Dermis microvascular lymphatic vessel endothelial cell (primary cell): Measurements from ENCODE around the gene PLOD3. TPM values are rescaled to one million over a fixed set of nuclear protein-coding genes. Genes with fewer than 3 reads are reported as not detected.
"Not testable (repeated sequence)": the region's sequence is repeated elsewhere in the genome, so short reads cannot be mapped to it uniquely, and the experiment has no call there.

Experiments
- DNase-seq, 2 donors: peaks; one replicate each; pipeline versions ENCODE4 v3.0.0 to v3.0.0-alpha.2; 2010; ENCODE audit warnings: low read depth in 2 of 2
- total RNA-seq: library from RNA; depleted of rRNA; stranded (reverse); fragments of >200 nt; gene quantifications from 2 replicates; pipeline ENCODE4 v1.2.1, GENCODE V29; 2014

PLOD3 gene, protein sequence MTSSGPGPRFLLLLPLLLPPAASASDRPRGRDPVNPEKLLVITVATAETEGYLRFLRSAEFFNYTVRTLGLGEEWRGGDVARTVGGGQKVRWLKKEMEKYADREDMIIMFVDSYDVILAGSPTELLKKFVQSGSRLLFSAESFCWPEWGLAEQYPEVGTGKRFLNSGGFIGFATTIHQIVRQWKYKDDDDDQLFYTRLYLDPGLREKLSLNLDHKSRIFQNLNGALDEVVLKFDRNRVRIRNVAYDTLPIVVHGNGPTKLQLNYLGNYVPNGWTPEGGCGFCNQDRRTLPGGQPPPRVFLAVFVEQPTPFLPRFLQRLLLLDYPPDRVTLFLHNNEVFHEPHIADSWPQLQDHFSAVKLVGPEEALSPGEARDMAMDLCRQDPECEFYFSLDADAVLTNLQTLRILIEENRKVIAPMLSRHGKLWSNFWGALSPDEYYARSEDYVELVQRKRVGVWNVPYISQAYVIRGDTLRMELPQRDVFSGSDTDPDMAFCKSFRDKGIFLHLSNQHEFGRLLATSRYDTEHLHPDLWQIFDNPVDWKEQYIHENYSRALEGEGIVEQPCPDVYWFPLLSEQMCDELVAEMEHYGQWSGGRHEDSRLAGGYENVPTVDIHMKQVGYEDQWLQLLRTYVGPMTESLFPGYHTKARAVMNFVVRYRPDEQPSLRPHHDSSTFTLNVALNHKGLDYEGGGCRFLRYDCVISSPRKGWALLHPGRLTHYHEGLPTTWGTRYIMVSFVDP
- 27.2 and 35.4 TPM in 2 replicates for total RNA-seq

DNA sequence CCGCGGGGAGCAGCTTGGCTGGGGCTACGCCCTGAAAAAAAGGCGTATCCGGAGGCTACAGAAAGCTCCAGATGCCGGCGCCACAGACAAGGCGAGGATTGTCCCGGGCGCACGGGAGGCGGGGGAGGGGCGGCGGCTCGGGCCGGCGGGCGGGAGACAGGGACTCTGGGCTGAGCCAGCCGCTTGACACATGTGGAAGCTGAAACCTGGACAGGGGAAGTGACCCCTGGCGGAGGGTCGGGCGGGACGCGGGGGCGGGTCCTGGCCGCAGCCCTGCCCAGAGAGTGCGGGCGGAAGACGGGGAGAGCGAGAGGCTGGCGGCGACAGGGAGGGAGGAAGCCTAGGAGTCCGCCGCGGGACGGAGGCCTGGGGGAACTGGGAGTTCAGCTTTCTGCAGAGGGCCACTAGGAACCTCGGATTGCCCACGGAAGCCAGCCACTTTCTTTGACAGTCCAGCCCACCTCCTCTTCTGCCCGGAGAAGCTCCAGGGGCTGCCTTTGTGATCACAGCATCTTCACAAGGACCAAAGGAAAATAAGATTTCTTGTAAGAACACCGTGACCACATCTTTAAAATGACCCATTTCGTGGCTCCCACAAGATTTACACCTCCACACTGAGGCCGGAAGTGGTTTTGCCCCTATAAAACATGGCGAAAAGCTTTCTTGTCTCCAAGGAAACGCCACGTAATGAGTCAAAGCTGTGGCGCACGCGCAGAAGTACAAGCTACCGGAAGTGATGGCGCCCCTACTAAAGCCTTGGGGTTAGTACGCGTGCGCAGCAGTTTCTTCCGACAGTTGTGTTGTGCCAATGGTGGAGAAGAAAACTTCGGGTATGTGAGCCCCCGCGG, at the start of gene PLOD3, which contains the start of gene ZNHIT1:
PLOD3 (minus strand) TSS at position 194 of the 848 bp plus-strand sequence. CDS start 307 bp downstream, outside the sequence.
ZNHIT1 (plus strand) TSS at position 778 of the 848 bp plus-strand sequence; CDS start at position 809, 31 bp downstream.
- peak; percentile 95 to 98 for DNase-seq

DNA sequence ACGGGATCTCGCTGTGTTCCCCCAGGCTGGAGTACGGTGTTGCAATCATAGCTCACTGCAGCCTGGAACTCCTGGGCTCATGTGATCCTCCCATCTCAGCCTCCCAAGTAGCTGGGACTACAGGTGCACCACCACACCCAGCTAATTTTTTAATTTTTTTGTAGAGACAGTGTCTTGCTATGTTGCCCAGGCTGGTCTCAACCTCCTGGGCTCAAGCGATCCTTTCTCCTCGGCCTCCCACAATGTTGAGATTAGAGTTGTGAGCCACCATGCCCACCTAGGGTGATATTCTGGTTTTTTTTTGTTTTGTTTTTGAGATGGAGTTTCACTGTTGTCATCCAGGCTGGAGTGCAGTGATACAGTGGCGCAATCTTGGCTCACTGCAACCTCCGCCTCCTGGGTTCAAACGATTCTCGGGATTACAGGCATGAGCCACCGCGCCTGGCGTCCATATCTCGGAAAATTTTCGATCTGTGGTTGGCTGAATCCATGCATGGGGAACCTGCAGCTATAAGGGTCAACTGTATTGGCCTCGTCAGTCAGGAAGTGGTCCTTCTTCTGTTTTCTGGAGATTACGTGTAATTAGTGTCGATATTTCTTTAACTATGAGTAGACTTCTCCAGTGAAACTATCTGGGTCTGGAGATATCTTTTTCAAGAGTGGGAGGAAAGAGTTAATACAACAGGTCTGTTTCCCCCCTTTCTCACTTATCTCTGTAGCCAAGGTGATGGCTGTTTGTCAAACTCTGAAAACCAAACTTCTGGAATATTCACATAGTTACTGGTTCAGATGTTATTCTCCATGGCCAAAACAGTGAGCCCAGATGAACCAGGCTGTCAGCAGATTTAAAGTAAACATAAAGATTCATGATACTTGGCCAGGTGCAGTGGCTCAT, 48.5 kb upstream of the PLOD3 start:
- DNase-seq, result no peak

DNA sequence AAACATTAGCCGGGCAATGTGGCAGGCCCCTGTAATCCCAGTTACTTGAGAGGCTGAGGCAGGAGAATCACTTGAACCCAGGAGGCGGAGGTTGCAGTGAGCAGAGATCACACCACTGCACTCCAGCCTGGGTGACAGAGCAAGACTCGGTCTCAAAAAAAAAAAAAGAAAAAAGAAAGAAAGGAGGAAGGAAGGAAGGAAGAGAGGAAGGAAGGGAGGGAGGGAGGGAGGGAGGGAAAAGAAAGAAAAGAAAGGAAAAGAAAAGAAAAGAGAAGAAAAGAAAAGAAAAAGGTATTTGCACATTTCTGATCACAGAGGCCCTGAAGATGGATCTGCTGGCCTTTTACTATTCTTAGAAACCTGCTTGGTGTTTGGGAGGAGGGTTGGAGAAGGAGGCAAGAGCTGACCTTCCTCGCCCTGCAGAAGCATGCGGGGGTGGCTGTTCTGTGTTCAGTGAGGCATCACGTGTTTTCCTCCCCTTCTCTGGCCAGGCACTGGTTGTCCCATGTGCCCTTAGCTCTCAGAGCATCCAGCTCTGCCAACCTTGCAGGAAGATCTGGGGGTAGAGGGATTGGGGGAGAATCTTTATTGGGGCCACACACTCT, 46.8 kb upstream of the PLOD3 start:
- DNase-seq, result not testable (repeated sequence)

DNA sequence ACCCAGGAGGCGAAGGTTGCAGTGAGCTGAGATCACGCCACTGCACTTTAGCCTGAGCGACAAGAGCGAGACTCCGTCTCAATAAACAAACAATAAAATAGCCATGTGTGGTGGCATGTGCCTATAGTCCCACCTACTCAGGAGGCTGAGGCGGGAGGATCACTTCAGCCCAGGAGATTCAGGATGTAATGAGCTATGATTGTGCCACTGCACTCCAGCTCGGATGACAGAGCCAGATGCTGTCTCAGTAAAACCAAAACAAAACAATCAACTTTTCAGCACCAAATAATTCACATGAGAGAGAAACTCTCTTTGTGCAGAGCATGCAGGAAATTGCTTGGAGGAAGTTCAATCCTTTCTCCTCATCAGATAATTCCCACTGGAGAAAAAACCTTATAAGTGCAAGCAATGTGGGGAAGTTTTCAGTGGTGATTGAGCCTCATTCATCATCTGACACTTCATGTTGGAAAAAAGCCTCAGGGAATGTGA, 40.9 kb upstream of the PLOD3 start:
- DNase-seq, result no peak

DNA sequence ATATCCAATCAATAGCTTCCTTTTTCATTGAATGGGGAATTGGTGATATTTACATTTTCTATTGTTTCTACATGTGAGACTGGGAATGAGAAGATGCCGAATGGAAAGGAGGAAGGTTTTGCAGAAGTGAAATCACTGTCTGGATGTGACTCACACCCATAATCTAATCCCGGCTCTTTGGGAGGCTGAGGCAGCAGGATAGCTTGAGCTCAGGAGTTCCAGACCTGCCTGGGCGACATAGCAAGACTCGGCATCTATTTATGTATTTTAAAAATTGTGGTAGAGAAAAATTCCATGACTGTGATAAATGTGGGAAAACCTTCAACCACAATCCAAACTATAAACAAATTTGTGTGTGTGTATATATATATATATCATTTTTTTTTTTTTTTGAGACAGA, 38.4 kb upstream of the PLOD3 start:
- no peak for DNase-seq

DNA sequence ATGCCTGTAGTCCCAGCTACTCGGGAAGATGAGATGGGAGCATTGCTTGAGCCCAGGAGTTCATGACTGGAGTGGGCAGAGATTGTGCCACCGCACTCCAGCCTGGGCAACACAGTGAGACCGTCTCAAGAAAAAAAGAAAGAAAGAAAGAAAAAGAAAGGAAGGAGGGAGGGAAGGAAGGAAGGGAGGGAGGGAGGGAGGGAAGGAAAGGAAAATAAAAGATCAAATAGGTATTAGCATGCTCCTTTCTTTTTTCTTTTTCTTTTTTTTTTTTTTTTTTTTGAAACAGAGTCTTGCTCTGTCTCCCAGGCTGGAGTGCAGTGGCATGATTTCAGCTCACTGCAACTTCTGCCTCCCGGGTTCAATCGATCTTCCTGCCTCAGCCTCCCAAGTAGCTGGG, 35.8 kb upstream of the PLOD3 start:
- DNase-seq, result not testable (repeated sequence)

DNA sequence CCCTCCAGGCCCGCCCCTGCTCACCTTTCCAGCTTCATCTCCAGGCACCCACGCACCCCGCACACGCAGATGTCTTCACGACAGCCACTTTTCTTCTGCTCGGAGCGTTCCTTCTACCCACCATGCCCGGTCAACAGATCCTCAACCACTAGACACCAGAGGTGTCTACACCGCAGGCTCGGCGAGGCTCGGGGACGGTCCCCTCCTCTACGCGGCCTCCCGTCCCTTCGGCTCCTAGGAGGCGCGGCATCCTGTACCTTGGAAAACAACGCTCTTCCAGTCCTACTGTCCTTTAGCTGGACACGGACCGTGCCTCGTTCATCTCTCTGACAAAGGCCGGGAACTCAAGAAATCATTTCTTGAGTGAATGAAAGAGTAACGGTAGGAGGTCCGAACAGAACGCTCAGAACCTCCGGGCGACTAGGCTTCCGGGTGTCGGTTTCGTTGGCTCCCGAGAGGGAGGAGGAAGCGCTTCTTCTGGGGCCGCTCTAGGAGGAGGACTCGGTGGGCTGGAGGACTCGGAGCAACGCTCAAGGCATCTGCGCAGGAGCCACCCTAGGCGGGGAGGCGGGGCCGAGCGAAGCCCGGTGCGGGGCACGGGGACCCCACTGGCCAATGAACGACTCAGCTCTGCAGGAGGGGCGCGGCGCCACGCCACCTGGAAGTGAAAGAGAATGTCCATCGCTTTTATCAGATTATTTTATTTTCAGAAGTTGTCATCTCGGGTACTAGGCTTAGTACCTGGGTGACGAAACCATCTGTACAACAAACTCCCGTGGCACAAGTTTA, 34.7 kb upstream of the PLOD3 start:
- peak; percentile 96 to 99 for DNase-seq

DNA sequence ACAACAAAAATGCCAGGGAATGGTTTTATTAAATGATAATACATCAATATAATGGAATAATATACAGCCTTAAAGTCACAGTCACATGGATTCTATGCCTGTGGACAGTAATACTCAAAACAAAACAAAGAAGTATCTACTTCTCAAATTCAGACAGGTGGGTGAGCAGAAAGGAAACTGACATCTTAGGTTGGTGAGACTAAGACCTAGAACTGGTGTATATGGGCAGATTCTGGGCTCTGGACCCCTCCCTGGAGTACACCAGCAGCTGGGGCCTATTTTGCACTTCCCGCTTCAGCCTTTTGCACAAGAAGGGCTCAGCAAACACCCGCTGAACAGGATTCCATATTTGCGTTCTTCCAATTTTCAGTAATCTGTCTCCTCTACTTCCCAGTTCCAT, 32.9 kb upstream of the PLOD3 start:
- no peak for DNase-seq

DNA sequence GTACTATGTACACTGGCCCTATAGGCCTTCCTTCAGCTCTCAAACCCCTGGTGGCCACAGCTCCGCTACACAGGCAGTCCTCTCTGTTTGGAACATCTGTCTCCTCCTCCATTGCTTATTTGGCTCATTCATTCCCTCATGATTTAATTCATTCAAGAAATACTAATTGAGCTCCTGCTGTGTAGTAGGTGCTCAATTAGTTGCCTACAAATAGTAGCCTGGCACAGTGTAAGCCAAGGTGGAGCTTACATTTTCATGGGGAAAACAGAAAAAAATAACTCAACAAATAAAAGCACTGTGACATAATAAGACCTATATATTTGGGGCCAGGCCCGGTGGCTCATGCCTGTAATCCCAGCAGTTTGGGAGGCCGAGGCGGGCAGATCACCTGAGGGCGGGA, 30.9 kb upstream of the PLOD3 start:
- DNase-seq, result no peak

DNA sequence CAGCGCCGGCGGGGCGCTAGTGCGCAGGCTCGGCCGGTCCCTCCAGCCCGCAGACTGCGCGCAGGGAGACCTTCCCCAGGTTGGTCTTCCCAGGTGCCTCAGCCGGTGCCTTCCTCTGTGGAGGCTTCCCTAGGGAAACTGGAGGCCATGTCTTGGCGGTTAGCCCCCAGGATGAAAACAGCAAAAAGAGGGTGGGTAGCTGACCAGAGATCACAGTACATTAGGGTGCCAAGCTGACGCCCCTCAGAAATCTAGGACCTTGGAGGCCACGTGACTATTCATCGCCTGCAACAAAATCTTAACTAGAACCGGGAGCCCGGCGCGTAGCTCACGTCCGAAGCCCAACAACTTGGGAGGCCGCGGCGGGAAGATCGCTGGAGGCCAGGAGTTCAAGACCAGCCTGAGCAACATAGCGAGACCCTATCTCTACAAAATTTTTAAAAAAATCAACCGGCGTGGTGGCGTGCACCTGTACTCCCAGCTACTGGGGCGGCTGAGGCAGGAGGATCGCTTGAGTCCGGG, 27.8 kb upstream of the PLOD3 start:
- no peak for DNase-seq

DNA sequence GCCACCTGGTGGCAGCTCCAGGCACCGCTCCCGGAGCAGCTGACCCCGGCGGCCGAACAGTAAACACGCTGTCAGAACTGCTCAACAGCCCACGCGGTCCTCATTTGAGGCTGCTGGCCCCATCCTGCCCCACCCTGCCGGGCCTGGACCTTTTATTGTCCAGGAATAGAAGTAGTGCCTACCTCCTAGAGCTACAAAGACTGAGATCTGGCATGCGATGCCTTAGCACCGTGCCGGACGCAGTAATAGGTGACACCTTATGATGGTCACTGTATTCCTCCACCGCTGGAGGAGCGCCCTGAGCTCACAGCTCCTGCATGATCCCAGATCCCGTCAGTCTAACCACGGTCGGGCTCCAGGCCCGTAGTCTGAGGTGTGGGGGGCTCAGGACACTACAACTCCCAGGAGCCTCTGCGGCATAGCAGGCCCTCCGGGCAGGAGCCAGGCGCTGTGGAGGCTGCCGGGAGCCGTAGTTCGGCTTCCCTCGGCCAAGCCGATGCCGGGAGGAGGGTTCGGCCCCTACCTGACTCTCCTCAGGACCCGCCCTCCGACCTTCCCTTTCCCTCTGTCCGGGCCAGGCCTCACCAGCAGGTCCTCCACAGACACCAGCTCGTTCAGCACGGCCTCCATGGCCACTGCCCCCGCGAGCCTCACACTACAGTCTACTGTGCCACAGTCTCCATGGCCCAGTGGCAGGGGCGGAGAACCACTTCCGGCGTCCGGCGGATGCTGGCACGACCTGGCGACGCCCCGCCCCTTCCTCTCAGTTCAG, 27.2 kb upstream of the PLOD3 start, which contains the start of gene FIS1:
FIS1 (minus strand) TSS at position 707 of the 772 bp plus-strand sequence; CDS start at position 630, 77 bp downstream.
- peak; percentile 76 to 92 for DNase-seq

DNA sequence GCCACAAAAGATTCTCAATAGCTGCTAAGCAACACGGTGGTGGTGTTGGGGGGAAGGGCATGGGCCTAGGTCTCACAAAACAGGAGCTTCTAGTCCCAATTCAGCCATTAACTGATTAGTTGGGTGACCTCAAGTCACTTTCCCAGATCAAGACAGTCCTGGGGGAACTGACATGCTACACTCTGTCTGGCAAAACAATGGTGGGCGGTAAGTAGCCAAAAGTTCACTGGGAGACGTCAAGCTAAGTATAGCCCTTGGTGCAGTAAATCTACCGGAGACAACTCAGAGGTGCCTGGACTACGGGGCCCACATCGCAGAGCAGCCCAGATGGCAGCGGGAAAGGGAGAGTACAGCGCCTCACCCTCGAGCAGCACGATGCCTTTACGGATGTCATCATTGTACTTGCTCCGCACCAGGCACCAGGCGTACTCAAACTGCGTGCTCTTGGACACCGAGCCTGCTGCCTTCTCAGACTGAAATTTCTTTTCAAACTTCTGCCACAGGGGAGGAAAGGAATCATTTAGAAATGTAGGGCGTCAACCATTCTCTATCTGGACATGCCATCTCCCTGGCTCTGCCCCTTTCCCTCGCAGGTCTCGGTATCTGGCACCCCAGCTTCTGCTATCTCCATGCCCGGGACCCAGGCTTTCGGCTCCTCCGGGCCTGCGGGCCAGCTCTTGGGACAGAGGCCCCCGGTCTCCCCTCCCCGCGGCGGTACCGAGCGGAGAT, 26.4 kb upstream of the PLOD3 start:
- peak in 1 of 2 donors; percentile 47 for DNase-seq

DNA sequence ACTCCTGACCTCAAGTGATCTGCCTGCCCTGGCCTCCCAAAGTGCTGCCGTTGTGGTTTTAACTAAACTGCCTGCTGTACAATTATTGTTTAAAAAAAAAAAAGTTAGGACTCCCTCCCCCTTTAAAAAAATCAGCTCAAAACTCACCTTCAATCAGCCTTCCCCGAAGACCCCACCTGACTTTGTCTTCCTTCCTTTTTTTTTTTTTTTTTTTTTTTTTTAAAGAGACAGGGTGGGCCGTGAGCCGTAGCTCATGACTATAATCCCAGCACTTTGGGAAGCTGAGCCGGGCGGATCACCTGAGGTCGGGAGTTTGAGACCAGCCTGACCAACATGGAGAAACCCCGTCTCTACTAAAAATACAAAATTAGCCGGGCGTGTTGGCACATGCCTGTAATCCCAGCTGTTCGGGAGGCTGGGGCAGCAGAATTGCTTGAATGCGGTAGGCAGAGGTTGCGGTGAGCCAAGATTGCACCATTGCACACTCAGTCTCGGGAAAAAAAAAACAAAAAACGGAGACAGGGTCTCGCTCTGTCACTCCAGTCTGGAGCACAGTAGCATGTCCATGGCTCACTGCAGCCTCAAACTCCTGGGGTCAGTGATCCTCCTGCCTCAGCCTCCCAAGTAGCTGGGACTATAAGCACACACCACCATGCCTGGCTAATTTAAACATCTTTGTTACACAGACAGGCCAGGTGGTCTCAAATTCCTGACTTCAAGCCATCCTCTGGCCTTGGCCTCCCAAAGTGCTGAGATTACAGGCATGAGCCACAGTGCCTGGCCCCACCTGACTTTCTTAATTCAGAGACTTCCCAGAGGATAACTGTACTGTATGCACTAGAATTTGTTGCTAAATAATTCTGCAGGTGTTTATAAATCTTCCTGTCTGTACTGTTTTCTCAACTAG, 24.3 kb upstream of the PLOD3 start:
- no peak for DNase-seq

DNA sequence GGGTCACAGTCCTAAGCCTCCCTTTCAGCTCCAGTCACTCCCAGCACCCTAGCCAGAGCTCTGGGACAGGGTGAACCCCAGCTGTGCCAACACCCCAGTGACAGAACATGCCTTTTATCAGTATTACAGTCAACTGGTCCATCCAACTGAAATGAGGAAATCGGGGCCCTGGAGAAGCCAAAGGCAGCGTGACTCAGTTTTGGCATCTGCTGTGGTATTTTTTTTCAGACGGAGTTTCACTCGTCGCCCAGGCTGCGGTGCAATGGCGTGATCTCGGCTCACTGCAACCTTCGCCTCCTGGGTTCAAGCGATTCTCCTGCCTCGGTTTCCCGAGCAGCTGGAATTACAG, 23.6 kb upstream of the PLOD3 start:
- no peak for DNase-seq

DNA sequence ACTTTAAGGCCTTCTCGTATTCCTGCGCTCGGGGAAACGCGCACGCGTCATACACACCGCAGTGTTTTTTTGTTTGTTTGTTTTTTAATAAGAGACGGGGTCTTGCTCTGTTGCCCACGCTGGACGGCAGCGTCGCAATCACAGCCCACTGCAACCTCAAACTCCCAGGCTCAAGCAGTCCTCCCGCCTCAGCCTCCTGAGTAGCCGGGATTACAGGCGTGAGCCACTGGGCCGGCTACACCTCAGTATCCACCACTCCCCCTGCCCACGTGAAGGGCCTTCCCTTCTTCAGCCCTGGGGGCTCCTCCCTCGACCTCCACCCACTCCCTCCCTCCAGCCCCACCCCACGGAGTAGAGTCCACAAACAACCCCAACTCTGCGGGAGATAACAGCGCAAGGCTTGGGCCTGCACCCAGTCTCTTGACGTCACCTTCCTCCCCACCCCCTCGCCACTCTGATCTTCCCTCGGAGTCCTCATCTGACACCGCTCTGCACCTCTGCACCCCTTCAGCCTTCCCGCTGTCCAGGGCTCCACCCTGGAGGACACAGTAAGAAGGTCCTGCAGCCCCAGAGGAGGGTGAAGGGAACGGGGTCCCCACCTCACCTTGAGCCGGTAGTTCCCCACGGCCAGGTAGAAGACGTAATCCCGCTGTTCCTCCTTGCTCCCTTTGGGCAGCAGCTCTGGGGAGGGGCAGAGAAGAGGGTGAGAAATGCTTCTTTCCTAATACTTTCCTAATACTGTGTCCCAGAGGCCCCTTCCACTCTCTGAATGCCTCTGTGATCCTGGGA, 23.0 kb upstream of the PLOD3 start:
- no peak for DNase-seq

DNA sequence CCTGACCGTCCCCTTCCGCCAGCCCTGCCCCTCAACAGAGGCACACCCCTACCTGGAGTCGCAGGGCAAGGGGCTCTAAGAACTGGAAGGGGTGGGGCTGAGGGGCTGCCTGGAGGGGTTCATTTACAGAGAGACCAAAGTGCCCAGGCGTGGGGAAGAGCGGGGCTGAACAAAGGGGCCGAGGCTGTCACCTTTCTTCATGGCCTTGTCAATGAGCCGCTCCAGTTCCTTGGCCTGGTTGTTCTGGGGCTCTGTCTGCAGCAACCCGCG, 22.5 kb upstream of the PLOD3 start:
- no peak for DNase-seq
